CD8-positive, alpha-beta memory T cell (primary cell): Measurements from ENCODE around the gene PNCK. TPM values are rescaled to one million over a fixed set of nuclear protein-coding genes. Genes with fewer than 3 reads are reported as not detected.

Source experiments
- CTCF ChIA-PET: fragments of 350-600 bp; sonication (Branson Sonifier 250); formaldehyde crosslinking; loops from one replicate; lab custom pipeline; 2021; ENCODE audit warnings: antibody characterized with exemption; lab: Charles Lee
- POLR2A ChIA-PET: fragments of 350-600 bp; sonication (Branson Sonifier 250); formaldehyde crosslinking; loops from one replicate; lab custom pipeline; 2021; ENCODE audit warnings: antibody characterized with exemption; lab: Charles Lee
- DNase-seq, 5 donors: peaks; one replicate each; pipeline versions ENCODE4 v3.0.0 to v3.0.0-alpha.2; 2020 to 2022; ENCODE audit warnings: mixed read lengths in 1 of 5
- H3K27ac ChIP-seq: one replicate; pipeline ENCODE4 v1.7.0; 2013; ENCODE audit warnings: low read depth, mild to moderate bottlenecking, low read length, moderate library complexity
- H3K27me3 ChIP-seq: 2 replicates; pipeline ENCODE4 v1.7.0; 2013; ENCODE audit warnings: low read length, mild to moderate bottlenecking; ENCODE audit not compliant: insufficient read depth, poor library complexity, severe bottlenecking
- H3K36me3 ChIP-seq: 2 replicates; pipeline ENCODE4 v1.7.0; 2013; ENCODE audit warnings: mild to moderate bottlenecking, low read length, moderate library complexity; ENCODE audit not compliant: insufficient read depth
- H3K4me1 ChIP-seq: 2 replicates; pipeline ENCODE4 v1.7.0; 2013; ENCODE audit warnings: mild to moderate bottlenecking, low read length, moderate library complexity; ENCODE audit not compliant: insufficient read depth
- H3K4me3 ChIP-seq: 2 replicates; pipeline ENCODE4 v1.7.0; 2013; ENCODE audit warnings: mild to moderate bottlenecking, low read length
- H3K9me3 ChIP-seq: 2 replicates; pipeline ENCODE4 v1.7.0; 2013; ENCODE audit warnings: mild to moderate bottlenecking, low read length
- H3K27ac Mint-ChIP-seq, 8 donors: one replicate each; pipeline ENCODE4 v1.8.0; 2020 to 2021; ENCODE audit warnings: mixed read lengths in 8 of 8, mild to moderate bottlenecking in 6 of 8, inconsistent platforms in 3 of 8, moderate library complexity in 3 of 8
- H3K27me3 Mint-ChIP-seq, 2 donors: one replicate each; pipeline ENCODE4 v1.8.0; 2020 to 2021; ENCODE audit warnings: mixed read lengths in 2 of 2, mild to moderate bottlenecking in 1 of 2, moderate library complexity in 1 of 2
- H3K36me3 Mint-ChIP-seq, 3 donors: one replicate each; pipeline ENCODE4 v1.8.0; 2020 to 2021; ENCODE audit warnings: mixed read lengths in 3 of 3, inconsistent platforms in 1 of 3, mild to moderate bottlenecking in 1 of 3
- H3K4me1 Mint-ChIP-seq, 3 donors: one replicate each; pipeline ENCODE4 v1.8.0; 2020 to 2021; ENCODE audit warnings: mixed read lengths in 3 of 3, inconsistent platforms in 1 of 3, mild to moderate bottlenecking in 1 of 3
- H3K4me3 Mint-ChIP-seq, 7 donors: one replicate each; pipeline ENCODE4 v1.8.0; 2020 to 2021; ENCODE audit warnings: mixed read lengths in 7 of 7, mild to moderate bottlenecking in 6 of 7, moderate library complexity in 4 of 7, inconsistent platforms in 2 of 7
- H3K9me3 Mint-ChIP-seq, 5 donors: one replicate each; pipeline ENCODE4 v1.8.0; 2020 to 2022; ENCODE audit warnings: mixed read lengths in 5 of 5, mild to moderate bottlenecking in 3 of 5, moderate library complexity in 2 of 5, inconsistent platforms in 1 of 5
- polyA plus RNA-seq: library from polyadenylated mRNA; unstranded; fragments of 300-500 nt; fragmentation: Illumina TruSeq; gene quantifications from one replicate; pipeline ENCODE4 v1.2.3, GENCODE V29; 2021
- total RNA-seq, 2 experiments: library from RNA; stranded (reverse); gene quantifications; one replicate each; pipeline ENCODE4 v1.2.3, GENCODE V29; 2021

PNCK gene
- total and polyA plus RNA-seq, 3 experiments from 2014 or later = not detected

- Histone ChIP-seq H3K36me3 (no peaks in the 10 kb centered on the region), H3K27me3 (no peaks in the 10 kb centered on the region), H3K4me1 (no peaks in the 10 kb centered on the region), H3K9me3 (no peaks in the 10 kb centered on the region), H3K27ac (no peak overlapping the region), H3K4me3 (no peak overlapping the region)
- H3K36me3 Mint-ChIP-seq = peaks cover 0 to 3% (median 0%) of the 10 kb centered on the region in 3 donors
- no peak overlapping the region for H3K4me3 Mint-ChIP-seq
- POLR2A ChIA-PET = no interaction called here
- peaks cover 17 to 24% of the 10 kb centered on the region in 2 donors for H3K27me3 Mint-ChIP-seq
- CTCF ChIA-PET = no interaction called here
- no peaks in the 10 kb centered on the region for H3K4me1 Mint-ChIP-seq
- no peak overlapping the region for H3K27ac Mint-ChIP-seq
- DNase-seq = no peak
- peaks cover 0 to 3% (median under 1%) of the 10 kb centered on the region in 5 donors for H3K9me3 Mint-ChIP-seq
These were observed 47.5 kb downstream of the PNCK start for GRCh38 chrX:153626025-153626633.

- no peaks in the 10 kb centered on the region for H3K9me3 Mint-ChIP-seq
- H3K4me3 Mint-ChIP-seq = no peak overlapping the region
- H3K36me3 Mint-ChIP-seq = no peaks in the 10 kb centered on the region
- H3K4me1 Mint-ChIP-seq = no peaks in the 10 kb centered on the region
- H3K27me3 Mint-ChIP-seq = peaks cover 14 to 22% of the 10 kb centered on the region in 2 donors
- CTCF ChIA-PET = no interaction called here
- POLR2A ChIA-PET = no interaction called here
- Histone ChIP-seq H3K27ac (no peak overlapping the region), H3K36me3 (no peaks in the 10 kb centered on the region), H3K9me3 (no peaks in the 10 kb centered on the region), H3K27me3 (no peaks in the 10 kb centered on the region), H3K4me1 (no peaks in the 10 kb centered on the region), H3K4me3 (no peak overlapping the region)
- no peak for DNase-seq
- H3K27ac Mint-ChIP-seq = no peak overlapping the region
These were observed 48.2 kb downstream of the PNCK start for GRCh38 chrX:153625271-153626024.

- no peak overlapping the region for H3K27ac ChIP-seq
- CTCF ChIA-PET = interaction anchor here (0.6 to 1.2 kb wide), 2 partner anchors 15 to 249 kb away, joined by 3 read pairs; no protein-coding TSS in a partner anchor
- H3K27me3 Mint-ChIP-seq = peaks cover 14 to 18% of the 10 kb centered on the region in 2 donors
- H3K4me3 Mint-ChIP-seq = no peak overlapping the region
- no peaks in the 10 kb centered on the region for H3K36me3 Mint-ChIP-seq
- DNase-seq = no peak
- no peaks in the 10 kb centered on the region for H3K36me3 ChIP-seq
- no peak overlapping the region for H3K4me3 ChIP-seq
- no peak overlapping the region for H3K27ac Mint-ChIP-seq
- no peaks in the 10 kb centered on the region for H3K9me3 ChIP-seq
- POLR2A ChIA-PET = no interaction called here
- no peaks in the 10 kb centered on the region for H3K27me3 ChIP-seq
- H3K9me3 Mint-ChIP-seq = no peaks in the 10 kb centered on the region
- H3K4me1 Mint-ChIP-seq = no peaks in the 10 kb centered on the region
- H3K4me1 ChIP-seq = no peaks in the 10 kb centered on the region
These were observed 49.2 kb downstream of the PNCK start for GRCh38 chrX:153624196-153625091.

- Histone ChIP-seq H3K4me1 (no peaks in the 10 kb centered on the region), H3K4me3 (no peak overlapping the region), H3K27ac (no peak overlapping the region), H3K9me3 (no peaks in the 10 kb centered on the region), H3K36me3 (no peaks in the 10 kb centered on the region), H3K27me3 (no peaks in the 10 kb centered on the region)
- peaks cover 14 to 16% of the 10 kb centered on the region in 2 donors for H3K27me3 Mint-ChIP-seq
- H3K27ac Mint-ChIP-seq = no peak overlapping the region
- no peak overlapping the region for H3K4me3 Mint-ChIP-seq
- no peaks in the 10 kb centered on the region for H3K4me1 Mint-ChIP-seq
- DNase-seq = no peak
- no peaks in the 10 kb centered on the region for H3K36me3 Mint-ChIP-seq
- CTCF ChIA-PET = interaction anchor here (1.2 kb wide), 1 partner anchor 14 kb away, joined by 3 read pairs; no protein-coding TSS in a partner anchor
- no peaks in the 10 kb centered on the region for H3K9me3 Mint-ChIP-seq
- POLR2A ChIA-PET = no interaction called here
These were observed 50.1 kb downstream of the PNCK start for GRCh38 chrX:153623310-153624029.

- H3K27ac Mint-ChIP-seq = no peak overlapping the region
- Histone ChIP-seq H3K27ac (no peak overlapping the region), H3K9me3 (no peaks in the 10 kb centered on the region), H3K4me1 (no peaks in the 10 kb centered on the region), H3K36me3 (no peaks in the 10 kb centered on the region), H3K27me3 (no peaks in the 10 kb centered on the region), H3K4me3 (no peak overlapping the region)
- H3K4me3 Mint-ChIP-seq = no peak overlapping the region
- H3K4me1 Mint-ChIP-seq = no peaks in the 10 kb centered on the region
- H3K27me3 Mint-ChIP-seq = peaks cover 14 to 16% of the 10 kb centered on the region in 2 donors
- ChIA-PET CTCF (no interaction called here), POLR2A (no interaction called here)
- no peaks in the 10 kb centered on the region for H3K9me3 Mint-ChIP-seq
- no peak for DNase-seq
- H3K36me3 Mint-ChIP-seq = no peaks in the 10 kb centered on the region
These were observed 50.8 kb downstream of the PNCK start for GRCh38 chrX:153622661-153623309.

GRCh38 chrX:153621949-153622598 lies 51.5 kb downstream of the PNCK start:
- Histone ChIP-seq H3K4me1 (no peaks in the 10 kb centered on the region), H3K27ac (no peak overlapping the region), H3K27me3 (no peaks in the 10 kb centered on the region), H3K9me3 (no peaks in the 10 kb centered on the region), H3K4me3 (no peak overlapping the region), H3K36me3 (no peaks in the 10 kb centered on the region)
- H3K4me1 Mint-ChIP-seq = no peaks in the 10 kb centered on the region
- H3K4me3 Mint-ChIP-seq = no peak overlapping the region
- POLR2A ChIA-PET = no interaction called here
- H3K27ac Mint-ChIP-seq = no peak overlapping the region
- no peak for DNase-seq
- no peaks in the 10 kb centered on the region for H3K36me3 Mint-ChIP-seq
- peaks cover 14% of the 10 kb centered on the region in 2 donors for H3K27me3 Mint-ChIP-seq
- no peaks in the 10 kb centered on the region for H3K9me3 Mint-ChIP-seq
- CTCF ChIA-PET = no interaction called here

- ChIA-PET CTCF (no interaction called here), POLR2A (no interaction called here)
- Mint-ChIP-seq H3K27ac (no peak overlapping the region), H3K36me3 (no peaks in the 10 kb centered on the region), H3K4me3 (no peak overlapping the region), H3K9me3 (no peaks in the 10 kb centered on the region), H3K27me3 (peaks cover 14% of the 10 kb centered on the region in 2 donors), H3K4me1 (no peaks in the 10 kb centered on the region)
- Histone ChIP-seq H3K4me1 (no peaks in the 10 kb centered on the region), H3K4me3 (no peak overlapping the region), H3K36me3 (no peaks in the 10 kb centered on the region), H3K9me3 (no peaks in the 10 kb centered on the region), H3K27me3 (no peaks in the 10 kb centered on the region), H3K27ac (no peak overlapping the region)
- no peak for DNase-seq
These were observed 53.0 kb downstream of the PNCK start for GRCh38 chrX:153620576-153620975.
